Measurements from ENCODE around the gene TRIO.

Gene TRIO

GRCh38 chr5:14292766-14293658 lies 149.9 kb downstream of the TRIO start:
- Histone ChIP-seq H3K36me3 (ENCODE audit: insufficient read depth, low read length) (peaks cover 10% of the 10 kb centered on the region; the same call in 1 of the 2 replicates), H3K9me3 (ENCODE audit: control insufficient read depth, insufficient read depth, low read length) (no peaks in the 10 kb centered on the region), H3K9ac (ENCODE audit: low read depth, low read length) (no peak overlapping the region), H3K4me1 (ENCODE audit: insufficient read depth, low read length) (no peaks in the 10 kb centered on the region)

DNA sequence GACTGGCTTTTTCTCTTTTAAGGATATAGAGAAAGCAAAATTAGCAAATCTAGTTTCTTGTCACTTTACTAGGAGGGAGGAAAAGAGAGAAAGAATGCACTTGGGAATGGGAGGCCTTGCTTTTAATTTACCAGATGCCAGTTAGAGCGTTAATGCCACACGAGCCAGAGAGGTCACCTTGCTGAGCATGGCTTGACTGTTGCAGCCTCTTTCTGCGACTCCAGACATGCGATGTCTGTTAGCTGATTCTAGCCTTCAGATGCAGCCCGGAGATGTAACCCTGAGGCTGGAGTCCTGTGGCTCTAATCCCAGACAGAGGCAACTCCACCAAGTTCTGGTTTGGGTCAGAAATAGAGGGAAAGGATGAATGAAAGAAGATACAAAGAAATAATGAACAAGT lies 152.5 kb downstream of the TRIO start:
- Histone ChIP-seq H3K9ac (ENCODE audit: low read depth, low read length) (no peak overlapping the region), H3K4me1 (ENCODE audit: insufficient read depth, low read length) (no peaks in the 10 kb centered on the region), H3K36me3 (ENCODE audit: insufficient read depth, low read length) (peaks cover 20% of the 10 kb centered on the region), H3K9me3 (ENCODE audit: control insufficient read depth, insufficient read depth, low read length) (no peaks in the 10 kb centered on the region)

DNA sequence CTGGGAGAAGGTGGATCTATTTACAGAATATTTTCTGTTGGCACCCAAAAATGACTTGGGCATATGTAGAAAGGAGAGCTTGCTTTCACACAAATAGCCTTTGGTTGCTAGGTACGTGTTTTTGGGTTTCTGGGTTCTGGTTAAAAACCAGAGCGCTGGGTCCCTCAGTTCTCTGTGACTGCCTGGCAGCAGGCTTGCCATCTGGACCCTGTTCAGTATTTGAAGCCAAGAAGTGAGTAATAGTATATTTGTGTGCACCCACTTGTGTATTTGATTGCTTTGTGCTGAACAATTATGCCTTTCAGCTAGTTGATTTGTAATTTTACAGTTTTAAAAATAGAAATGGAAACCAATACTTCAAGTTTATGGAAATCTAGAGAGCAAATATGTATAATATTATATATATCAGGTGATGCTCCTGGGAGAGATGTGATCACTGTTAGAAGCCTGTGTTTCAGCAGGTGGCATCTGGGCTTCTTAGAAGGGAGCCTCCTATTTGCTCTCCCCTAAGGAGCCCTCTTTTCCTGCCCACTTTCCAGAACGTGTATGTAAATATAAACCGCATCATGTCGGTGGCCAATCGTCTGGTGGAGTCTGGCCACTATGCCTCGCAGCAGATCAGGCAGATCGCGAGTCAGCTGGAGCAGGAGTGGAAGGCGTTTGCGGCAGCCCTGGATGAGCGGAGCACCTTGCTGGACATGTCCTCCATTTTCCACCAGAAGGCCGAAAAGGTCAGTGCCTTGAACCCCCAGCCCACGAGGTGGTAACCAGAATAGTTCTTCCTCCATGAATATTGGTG lies 153.6 kb downstream of the TRIO start:
- no peak overlapping the region for H3K9ac ChIP-seq (ENCODE audit: low read depth, low read length)
- no peaks in the 10 kb centered on the region for H3K9me3 ChIP-seq (ENCODE audit: control insufficient read depth, insufficient read depth, low read length)
- peaks cover 17% of the 10 kb centered on the region for H3K36me3 ChIP-seq (ENCODE audit: insufficient read depth, low read length)
- no peaks in the 10 kb centered on the region for H3K4me1 ChIP-seq (ENCODE audit: insufficient read depth, low read length)

- Histone ChIP-seq H3K9me3 (ENCODE audit: control insufficient read depth, insufficient read depth, low read length) (no peaks in the 10 kb centered on the region), H3K9ac (ENCODE audit: low read depth, low read length) (no peak overlapping the region), H3K4me1 (ENCODE audit: insufficient read depth, low read length) (no peaks in the 10 kb centered on the region), H3K36me3 (ENCODE audit: insufficient read depth, low read length) (peaks cover 17% of the 10 kb centered on the region)
Observed at GRCh38 chr5:14297697-14298096, 154.6 kb downstream of the TRIO start.

DNA sequence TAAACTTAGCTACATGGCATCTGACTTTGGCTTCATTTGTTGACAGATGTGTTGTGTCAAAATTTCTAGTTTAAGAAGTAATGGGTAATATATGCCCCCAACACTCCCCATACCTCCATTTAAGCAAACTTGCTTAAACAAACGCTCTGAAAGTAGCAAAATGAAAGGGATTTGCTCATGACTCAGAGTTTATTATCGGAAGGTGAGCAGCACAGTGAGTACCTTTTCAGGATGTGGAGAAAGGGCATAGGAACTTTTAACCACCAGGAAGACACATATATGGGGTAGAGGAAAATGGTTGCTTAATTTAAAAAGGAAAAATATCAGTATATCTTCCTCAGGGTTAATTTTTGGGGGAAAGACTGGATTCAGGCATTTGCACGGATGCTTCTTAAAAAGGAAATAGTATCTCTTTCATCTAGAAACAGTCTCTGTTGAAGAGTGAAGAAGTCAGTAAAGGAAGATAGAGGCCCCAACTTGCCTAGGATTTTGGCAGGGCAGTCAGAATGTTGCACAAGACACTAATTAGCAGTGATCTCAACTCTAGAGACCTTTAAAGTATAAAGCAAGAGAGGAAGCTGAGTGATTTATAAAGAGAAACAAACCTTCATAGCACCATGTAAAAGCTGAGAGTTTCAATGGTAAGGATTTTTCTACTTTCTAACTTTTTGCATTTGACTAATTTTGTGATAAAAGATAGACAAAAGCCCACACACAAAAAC lies 155.1 kb downstream of the TRIO start:
- peaks cover 17% of the 10 kb centered on the region for H3K36me3 ChIP-seq (ENCODE audit: insufficient read depth, low read length)
- H3K9me3 ChIP-seq (ENCODE audit: control insufficient read depth, insufficient read depth, low read length), result no peaks in the 10 kb centered on the region
- H3K4me1 ChIP-seq (ENCODE audit: insufficient read depth, low read length), result no peaks in the 10 kb centered on the region
- no peak overlapping the region for H3K9ac ChIP-seq (ENCODE audit: low read depth, low read length)

- no peak overlapping the region for H3K9ac ChIP-seq (ENCODE audit: low read depth, low read length)
- H3K4me1 ChIP-seq (ENCODE audit: insufficient read depth, low read length), result no peaks in the 10 kb centered on the region
- peaks cover 19% of the 10 kb centered on the region for H3K36me3 ChIP-seq (ENCODE audit: insufficient read depth, low read length)
- no peaks in the 10 kb centered on the region for H3K9me3 ChIP-seq (ENCODE audit: control insufficient read depth, insufficient read depth, low read length)
Observed at GRCh38 chr5:14299666-14300065, 156.5 kb downstream of the TRIO start.

GRCh38 chr5:14301186-14301585 lies 158.0 kb downstream of the TRIO start:
- no peak overlapping the region for H3K9ac ChIP-seq (ENCODE audit: low read depth, low read length)
- no peaks in the 10 kb centered on the region for H3K4me1 ChIP-seq (ENCODE audit: insufficient read depth, low read length)
- H3K9me3 ChIP-seq (ENCODE audit: control insufficient read depth, insufficient read depth, low read length), result no peaks in the 10 kb centered on the region
- peaks cover 20% of the 10 kb centered on the region for H3K36me3 ChIP-seq (ENCODE audit: insufficient read depth, low read length)

GRCh38 chr5:14302330-14302729 lies 159.2 kb downstream of the TRIO start:
- H3K9me3 ChIP-seq (ENCODE audit: control insufficient read depth, insufficient read depth, low read length), result no peaks in the 10 kb centered on the region
- H3K36me3 ChIP-seq (ENCODE audit: insufficient read depth, low read length), result peaks cover 19% of the 10 kb centered on the region
- H3K4me1 ChIP-seq (ENCODE audit: insufficient read depth, low read length), result no peaks in the 10 kb centered on the region
- no peak overlapping the region for H3K9ac ChIP-seq (ENCODE audit: low read depth, low read length)

- H3K9me3 ChIP-seq (ENCODE audit: control insufficient read depth, insufficient read depth, low read length), result no peaks in the 10 kb centered on the region
- H3K4me1 ChIP-seq (ENCODE audit: insufficient read depth, low read length), result no peaks in the 10 kb centered on the region
- H3K36me3 ChIP-seq (ENCODE audit: insufficient read depth, low read length), result peaks cover 10% of the 10 kb centered on the region
- no peak overlapping the region for H3K9ac ChIP-seq (ENCODE audit: low read depth, low read length)
Observed at GRCh38 chr5:14305045-14305444, 161.9 kb downstream of the TRIO start.

DNA sequence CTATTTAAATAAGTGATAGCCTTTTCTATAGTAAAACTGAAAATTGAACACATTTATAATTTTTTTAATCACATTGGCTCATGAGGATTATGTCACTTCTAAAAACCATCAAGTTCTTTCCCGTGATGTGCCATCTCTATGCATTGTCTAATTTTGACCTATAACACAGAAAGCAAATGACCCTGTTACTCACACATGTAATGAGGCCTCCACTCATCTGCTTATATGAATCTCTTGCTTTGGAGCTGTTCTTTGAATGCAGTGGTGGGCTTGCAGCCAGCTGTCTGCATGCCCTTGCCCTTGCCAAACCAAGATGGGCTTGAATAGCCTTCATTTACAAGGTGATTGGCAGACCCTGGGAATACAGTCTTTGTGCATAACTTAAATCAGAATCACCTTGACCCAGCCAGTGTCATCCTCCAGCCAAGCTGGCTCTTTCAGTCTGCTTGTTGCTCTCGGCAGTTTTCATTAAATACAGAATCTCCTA lies 163.2 kb downstream of the TRIO start:
- Histone ChIP-seq H3K4me1 (ENCODE audit: insufficient read depth, low read length) (no peaks in the 10 kb centered on the region), H3K9me3 (ENCODE audit: control insufficient read depth, insufficient read depth, low read length) (no peaks in the 10 kb centered on the region), H3K36me3 (ENCODE audit: insufficient read depth, low read length) (peaks cover 10% of the 10 kb centered on the region), H3K9ac (ENCODE audit: low read depth, low read length) (no peak overlapping the region)

DNA sequence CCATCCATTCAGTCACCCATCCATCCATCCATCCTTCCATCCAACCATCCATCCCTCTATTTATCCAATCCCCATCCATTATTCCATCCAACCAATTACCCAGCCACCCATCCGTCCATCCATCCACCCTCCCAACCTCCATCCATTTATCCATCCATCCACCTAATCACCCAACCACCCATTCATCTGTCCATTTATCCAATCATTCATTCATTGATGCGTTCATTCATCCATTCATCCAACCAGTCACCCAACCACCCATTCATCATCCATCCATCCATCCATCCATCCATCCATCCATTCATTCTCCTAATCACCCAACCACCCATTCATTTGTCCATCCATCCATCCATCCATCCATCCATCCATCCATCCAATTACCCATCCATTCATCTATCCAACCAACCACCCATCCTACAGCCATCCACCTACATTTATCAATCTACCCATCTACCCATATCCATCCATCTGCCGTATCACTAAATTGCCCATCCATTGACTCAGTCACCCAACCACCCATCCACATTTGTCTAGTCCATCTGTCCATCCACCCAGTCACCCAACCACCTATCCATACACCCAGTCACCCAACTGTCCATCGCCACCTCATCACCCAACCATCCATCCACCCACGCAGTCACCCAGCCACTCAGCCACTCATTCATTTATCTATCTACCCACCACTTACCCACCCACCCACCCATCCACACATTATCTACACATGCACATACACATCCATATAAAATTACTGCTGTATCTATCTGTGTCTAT lies 165.4 kb downstream of the TRIO start:
- H3K9me3 ChIP-seq (ENCODE audit: control insufficient read depth, insufficient read depth, low read length), result no peaks in the 10 kb centered on the region
- H3K9ac ChIP-seq (ENCODE audit: low read depth, low read length), result no peak overlapping the region
- H3K4me1 ChIP-seq (ENCODE audit: insufficient read depth, low read length), result no peaks in the 10 kb centered on the region
- peaks cover 17% of the 10 kb centered on the region for H3K36me3 ChIP-seq (ENCODE audit: insufficient read depth, low read length)

- no peaks in the 10 kb centered on the region for H3K4me1 ChIP-seq (ENCODE audit: insufficient read depth, low read length)
- H3K9ac ChIP-seq (ENCODE audit: low read depth, low read length), result no peak overlapping the region
- no peaks in the 10 kb centered on the region for H3K9me3 ChIP-seq (ENCODE audit: control insufficient read depth, insufficient read depth, low read length)
- H3K36me3 ChIP-seq (ENCODE audit: insufficient read depth, low read length), result peaks cover 15% of the 10 kb centered on the region
Observed at GRCh38 chr5:14309199-14309598, 166.1 kb downstream of the TRIO start.

DNA sequence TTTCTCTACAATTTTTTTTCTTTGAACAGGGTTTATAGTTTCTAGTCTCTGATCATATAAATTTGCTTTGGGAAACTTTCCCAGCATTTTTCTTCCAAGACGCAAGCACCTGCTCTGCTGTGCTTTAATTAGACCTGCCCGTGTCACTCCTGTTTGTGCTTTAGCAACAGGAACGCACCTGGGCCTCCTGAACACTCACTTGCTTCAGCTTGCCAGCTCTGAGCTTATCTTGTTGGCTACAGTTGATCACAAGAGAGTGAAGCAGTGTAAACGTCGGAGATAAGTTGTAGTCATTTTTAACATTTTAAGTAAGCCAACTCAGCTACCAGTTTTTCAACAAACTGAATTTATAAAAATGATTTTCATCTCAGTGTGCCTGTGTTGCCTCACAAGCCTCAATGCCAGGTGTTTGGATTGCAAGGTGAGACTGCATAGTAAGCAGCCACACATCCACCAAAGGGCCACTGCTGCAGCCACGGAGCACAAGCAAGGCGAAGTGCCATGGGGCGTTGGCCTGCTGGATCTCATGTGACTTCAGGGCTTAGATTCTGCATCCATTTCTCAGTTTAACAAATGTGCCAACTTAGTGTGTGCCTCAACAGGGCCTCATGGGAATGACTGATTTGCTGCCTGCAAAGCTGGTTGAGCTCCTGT lies 166.9 kb downstream of the TRIO start:
- H3K4me1 ChIP-seq (ENCODE audit: insufficient read depth, low read length), result no peaks in the 10 kb centered on the region
- H3K36me3 ChIP-seq (ENCODE audit: insufficient read depth, low read length), result peaks cover 17% of the 10 kb centered on the region; the same call in 1 of the 2 replicates
- H3K9ac ChIP-seq (ENCODE audit: low read depth, low read length), result no peak overlapping the region
- no peaks in the 10 kb centered on the region for H3K9me3 ChIP-seq (ENCODE audit: control insufficient read depth, insufficient read depth, low read length)
